GM18519 (cell line): Measurements from ENCODE around the gene FABP1.

ENCODE experiments used
- ATAC-seq: cut with Tn5 transposase; IDR thresholded peaks from one replicate; pipeline ENCODE4 v1.9.1; 2021; ENCODE audit warnings: mild to moderate bottlenecking, moderate library complexity; ENCODE audit not compliant: unreplicated experiment, low FRiP score

FABP1 gene

DNA sequence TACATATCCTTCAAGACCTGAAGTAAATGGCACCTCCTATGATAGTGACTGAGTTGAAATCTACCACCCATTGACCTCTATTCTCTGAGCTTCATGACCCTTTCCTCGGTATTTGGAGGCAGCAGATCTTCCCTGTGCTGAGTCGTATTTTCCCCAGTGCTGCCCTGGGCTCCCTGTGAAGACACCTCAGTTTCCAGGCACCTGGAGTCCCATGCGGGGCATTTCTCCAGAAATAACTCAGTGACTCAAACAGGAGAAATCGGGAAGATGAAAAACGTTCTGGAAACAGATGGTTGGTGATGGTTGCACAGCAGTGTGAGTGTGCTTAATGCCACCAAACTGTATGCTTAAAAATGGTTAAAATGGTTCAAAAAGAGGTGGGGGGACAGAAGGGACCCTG lies 42.3 kb downstream of the FABP1 start:
- no peak for ATAC-seq

- ATAC-seq: no peak
Observed at GRCh38 chr2:88085099-88085498, 42.8 kb downstream of the FABP1 start.

DNA sequence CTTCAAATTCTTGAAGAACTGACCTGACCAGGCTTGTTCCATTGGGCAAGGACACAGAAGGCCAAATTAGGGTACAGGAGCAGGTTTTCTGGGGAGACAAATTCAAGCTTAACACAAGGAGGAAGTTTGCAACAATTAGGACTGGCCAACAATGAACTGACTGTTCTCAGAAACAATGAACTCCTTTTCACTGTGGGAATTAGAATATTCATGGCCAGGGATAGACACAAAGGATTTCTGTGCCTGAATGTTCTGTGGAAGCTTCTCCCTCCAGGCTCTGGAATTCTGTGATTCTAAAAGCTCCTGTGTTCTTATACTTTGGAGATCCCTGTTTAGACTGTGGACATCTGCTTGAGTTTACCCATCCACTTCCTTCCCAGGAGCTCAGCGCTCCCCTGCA lies 45.1 kb downstream of the FABP1 start:
- no peak for ATAC-seq

GRCh38 chr2:88081924-88082608 lies 45.8 kb downstream of the FABP1 start:
- ATAC-seq: no peak

- ATAC-seq: no peak
Observed at GRCh38 chr2:88080545-88080944, 47.3 kb downstream of the FABP1 start.

DNA sequence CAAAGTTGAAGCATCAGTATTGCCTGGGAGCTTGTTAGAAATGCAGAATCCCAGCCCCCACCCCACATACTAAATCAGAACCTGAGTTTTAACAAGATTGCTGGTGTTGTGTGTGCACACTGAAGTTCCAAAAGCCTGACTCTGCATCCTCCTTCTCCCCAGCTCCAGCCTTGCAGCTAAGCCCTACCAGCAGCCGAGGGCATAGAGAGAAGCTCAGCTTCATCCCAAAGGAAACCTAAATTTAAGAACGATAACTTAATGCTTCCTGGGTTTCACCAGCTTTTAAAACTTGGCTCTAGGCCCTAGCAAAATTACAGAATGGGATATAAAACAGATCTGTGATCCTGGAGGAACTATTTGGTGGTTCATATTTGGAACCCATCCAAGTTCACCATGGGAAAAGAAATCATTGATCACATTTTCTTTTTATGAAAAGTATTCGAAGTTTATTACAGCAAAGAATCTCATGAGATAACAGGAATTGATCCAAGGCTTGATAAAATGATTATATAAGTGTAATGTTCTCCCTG lies 49.2 kb downstream of the FABP1 start:
- ATAC-seq: no peak

- ATAC-seq: no peak
Observed at GRCh38 chr2:88077080-88077479, 50.8 kb downstream of the FABP1 start.

- ATAC-seq: no peak
Observed at GRCh38 chr2:88074854-88075292, 53.0 kb downstream of the FABP1 start.

- ATAC-seq: no peak
Observed at GRCh38 chr2:88074150-88074549, 53.7 kb downstream of the FABP1 start.
